Measurements from ENCODE around the gene GJC1. TPM values are rescaled to one million over a fixed set of nuclear protein-coding genes. Genes with fewer than 3 reads are reported as not detected.

Gene GJC1
- total RNA-seq, 1 experiment from 2014 or later: 119 TPM

DNA sequence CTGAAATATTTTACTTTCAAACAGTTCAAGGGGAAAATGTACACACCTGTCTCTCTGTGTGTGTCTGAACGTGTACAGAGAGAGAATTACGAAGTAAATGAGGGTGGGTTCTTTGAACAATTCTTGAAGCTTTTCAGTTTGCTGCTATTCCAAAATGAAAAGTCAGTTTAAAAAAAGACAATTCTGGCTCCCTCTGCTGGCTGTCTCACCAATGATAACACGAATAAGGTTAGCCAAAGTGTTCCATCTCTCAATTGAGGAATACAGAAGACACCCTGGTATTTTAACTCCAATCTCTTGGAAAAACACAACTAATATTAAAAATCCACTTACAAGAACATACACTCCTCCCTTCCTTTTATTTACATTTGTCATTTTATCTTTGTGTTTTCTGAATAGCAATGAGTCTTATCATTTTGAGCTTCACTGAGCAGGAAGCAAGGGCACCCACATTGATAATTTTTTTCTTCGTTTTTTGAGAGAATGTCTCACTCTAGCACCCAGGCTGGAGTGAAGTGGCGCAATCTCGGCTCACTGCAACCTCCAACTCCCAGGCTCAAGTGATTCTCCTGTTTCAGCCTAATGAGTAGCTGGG lies 48.6 kb upstream of the GJC1 start:
- no peak for DNase-seq
- H2BK20ac ChIP-seq (ENCODE audit: low read depth, low read length, poor library complexity, severe bottlenecking): no peak overlapping the region
- H3K79me2 ChIP-seq (ENCODE audit: insufficient read depth, low read length): no peaks in the 10 kb centered on the region
- no peak overlapping the region for H3K18ac ChIP-seq (ENCODE audit: insufficient read length, low read depth, low read length)
- Mint-ChIP-seq H3K9me3 (no peaks in the 10 kb centered on the region), H3K27me3 (ENCODE audit: low read depth) (no peaks in the 10 kb centered on the region), H3K4me3 (no peak overlapping the region), H3K27ac (no peak overlapping the region), H3K36me3 (ENCODE audit: insufficient read depth in 1 of 3, low read depth in 3 of 3) (peaks cover 38 to 86% (median 72%) of the 10 kb centered on the region in 3 experiments), H3K4me1 (no peaks in the 10 kb centered on the region)
- TF ChIP-seq, protein P1, sequence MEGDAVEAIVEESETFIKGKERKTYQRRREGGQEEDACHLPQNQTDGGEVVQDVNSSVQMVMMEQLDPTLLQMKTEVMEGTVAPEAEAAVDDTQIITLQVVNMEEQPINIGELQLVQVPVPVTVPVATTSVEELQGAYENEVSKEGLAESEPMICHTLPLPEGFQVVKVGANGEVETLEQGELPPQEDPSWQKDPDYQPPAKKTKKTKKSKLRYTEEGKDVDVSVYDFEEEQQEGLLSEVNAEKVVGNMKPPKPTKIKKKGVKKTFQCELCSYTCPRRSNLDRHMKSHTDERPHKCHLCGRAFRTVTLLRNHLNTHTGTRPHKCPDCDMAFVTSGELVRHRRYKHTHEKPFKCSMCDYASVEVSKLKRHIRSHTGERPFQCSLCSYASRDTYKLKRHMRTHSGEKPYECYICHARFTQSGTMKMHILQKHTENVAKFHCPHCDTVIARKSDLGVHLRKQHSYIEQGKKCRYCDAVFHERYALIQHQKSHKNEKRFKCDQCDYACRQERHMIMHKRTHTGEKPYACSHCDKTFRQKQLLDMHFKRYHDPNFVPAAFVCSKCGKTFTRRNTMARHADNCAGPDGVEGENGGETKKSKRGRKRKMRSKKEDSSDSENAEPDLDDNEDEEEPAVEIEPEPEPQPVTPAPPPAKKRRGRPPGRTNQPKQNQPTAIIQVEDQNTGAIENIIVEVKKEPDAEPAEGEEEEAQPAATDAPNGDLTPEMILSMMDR (conservative IDR thresholded peaks at IDR 0.05): peak; percentile 75
- H3K27me3 ChIP-seq (ENCODE audit: insufficient read depth, low read length): no peaks in the 10 kb centered on the region
- H3K79me1 ChIP-seq (ENCODE audit: insufficient read depth, low read depth, low read length, poor library complexity, severe bottlenecking): no peaks in the 10 kb centered on the region
- no CpG with 5 or more reads among the region's 6 CpGs for WGBS (ENCODE audit: extremely low coverage, insufficient read length, low lambda C conversion rate)
- H2AFZ ChIP-seq (ENCODE audit: low read length): no peak overlapping the region
- no peak overlapping the region for H4K91ac ChIP-seq (ENCODE audit: insufficient read length, low read depth, low read length)
- no peak overlapping the region for H3T11ph ChIP-seq (ENCODE audit: low read length)
- H3K56ac ChIP-seq (ENCODE audit: insufficient read length, low read depth, low read length): no peak overlapping the region
- no peak overlapping the region for H3K4ac ChIP-seq (ENCODE audit: low read depth, low read length)
- no peak overlapping the region for H2BK5ac ChIP-seq (ENCODE audit: insufficient read length, low read length)
- H3K4me1 ChIP-seq (ENCODE audit: insufficient read depth, low read length): no peaks in the 10 kb centered on the region
- H2BK15ac ChIP-seq (ENCODE audit: low read depth, low read length): no peak overlapping the region
- H2BK12ac ChIP-seq (ENCODE audit: insufficient read length, low read depth, low read length): no peak overlapping the region
- H3K9ac ChIP-seq (ENCODE audit: extremely low read depth, insufficient read length, low read length): no peak overlapping the region
- H3K23ac ChIP-seq (ENCODE audit: insufficient read length, low read depth, low read length): no peak overlapping the region
- no peak overlapping the region for H3K4me2 ChIP-seq (ENCODE audit: insufficient read depth, insufficient read length, low read length)
- no peak overlapping the region for H3K27ac ChIP-seq (ENCODE audit: insufficient read length, low read depth, low read length)
- H3K23me2 ChIP-seq (ENCODE audit: insufficient read length, low read depth, low read length, poor library complexity, severe bottlenecking): no peaks in the 10 kb centered on the region
- no peak overlapping the region for H2AK5ac ChIP-seq (ENCODE audit: insufficient read length, low read length)
- no peaks in the 10 kb centered on the region for H4K20me1 ChIP-seq (ENCODE audit: control insufficient read depth, insufficient read depth, insufficient read length)
- H2BK120ac ChIP-seq (ENCODE audit: low read depth, low read length, poor library complexity, severe bottlenecking): no peak overlapping the region
- no peaks in the 10 kb centered on the region for H3K9me3 ChIP-seq (ENCODE audit: control insufficient read depth, low read depth, low read length)
- H3K14ac ChIP-seq (ENCODE audit: insufficient read depth, low read length): no peak overlapping the region
- H4K5ac ChIP-seq (ENCODE audit: insufficient read length, low read depth, low read length): no peak overlapping the region
- H4K8ac ChIP-seq (replicated peaks; ENCODE audit: insufficient read length, low read depth, low read length): no peak overlapping the region
